Astrocyte (in vitro differentiated cells and primary cell): Measurements from ENCODE around the gene ERMARD. TPM values are rescaled to one million over a fixed set of nuclear protein-coding genes. Genes with fewer than 3 reads are reported as not detected.

Source experiments
- DNase-seq: peaks from one replicate; pipeline ENCODE4 v3.0.0-alpha.2; 2010; ENCODE audit warnings: low read depth
- FAIRE-seq: peaks from 2 replicates; lab custom pipeline; 2011; peaks lifted over from hg19 to GRCh38; lab: Jason Lieb, UNC
- H2AFZ ChIP-seq: 2 replicates; pipeline ENCODE4 v1.6.0; 2012; ENCODE audit warnings: low read depth, low read length, inconsistent platforms
- H3K27ac ChIP-seq: 2 replicates; pipeline ENCODE4 v1.5.1; 2011; ENCODE audit warnings: low read depth, low read length, inconsistent platforms
- H3K27me3 ChIP-seq: 2 replicates; pipeline ENCODE4 v1.6.0; 2011; ENCODE audit warnings: low read length, inconsistent platforms; ENCODE audit not compliant: insufficient read depth
- H3K36me3 ChIP-seq: 2 replicates; pipeline ENCODE4 v1.5.1; 2011; ENCODE audit warnings: low read length, inconsistent platforms; ENCODE audit not compliant: insufficient read depth
- H3K4me1 ChIP-seq: 2 replicates; pipeline ENCODE4 v1.5.1; 2011; ENCODE audit warnings: low read length, inconsistent platforms; ENCODE audit not compliant: insufficient read depth
- H3K4me2 ChIP-seq: 2 replicates; pipeline ENCODE4 v1.6.0; 2012; ENCODE audit warnings: low read length, inconsistent platforms
- H3K4me3 ChIP-seq: 2 replicates; pipeline ENCODE4 v1.5.1; 2011; ENCODE audit warnings: low read depth, mild to moderate bottlenecking, low read length, inconsistent platforms; ENCODE audit not compliant: insufficient read depth
- H3K79me2 ChIP-seq: 2 replicates; pipeline ENCODE4 v1.6.0; 2012; ENCODE audit warnings: mild to moderate bottlenecking, low read length, inconsistent platforms; ENCODE audit not compliant: insufficient read depth
- H3K9ac ChIP-seq: 2 replicates; pipeline ENCODE4 v1.6.0; 2012; ENCODE audit warnings: mild to moderate bottlenecking, low read length, inconsistent platforms
- H3K9me3 ChIP-seq: 2 replicates; pipeline ENCODE4 v1.5.1; 2012; ENCODE audit warnings: low read depth, mild to moderate bottlenecking, low read length, inconsistent platforms; ENCODE audit not compliant: insufficient read depth
- H4K20me1 ChIP-seq: 2 replicates; pipeline ENCODE4 v1.6.0; 2012; ENCODE audit warnings: low read length, inconsistent platforms; ENCODE audit not compliant: insufficient read depth
- H3K27ac Mint-ChIP-seq: one replicate; pipeline ENCODE4 v1.8.0; 2021; ENCODE audit warnings: mild to moderate bottlenecking, mixed read lengths; ENCODE audit not compliant: unreplicated experiment
- H3K27me3 Mint-ChIP-seq: one replicate; pipeline ENCODE4 v1.8.0; 2021; ENCODE audit warnings: low read depth, mixed read lengths; ENCODE audit not compliant: unreplicated experiment
- H3K36me3 Mint-ChIP-seq: one replicate; pipeline ENCODE4 v1.8.0; 2021; ENCODE audit warnings: low read depth, mixed read lengths; ENCODE audit not compliant: unreplicated experiment
- H3K4me1 Mint-ChIP-seq: one replicate; pipeline ENCODE4 v1.8.0; 2021; ENCODE audit warnings: low read depth, mixed read lengths; ENCODE audit not compliant: unreplicated experiment
- H3K4me3 Mint-ChIP-seq: one replicate; pipeline ENCODE4 v1.8.0; 2021; ENCODE audit warnings: mild to moderate bottlenecking, moderate library complexity, mixed read lengths; ENCODE audit not compliant: unreplicated experiment
- H3K9me3 Mint-ChIP-seq: one replicate; pipeline ENCODE4 v1.8.0; 2021; ENCODE audit warnings: mild to moderate bottlenecking, mixed read lengths; ENCODE audit not compliant: unreplicated experiment
- EZH2 ChIP-seq: IDR thresholded peaks from 2 replicates; pipeline ENCODE4 v1.6.1; 2012; ENCODE audit warnings: mild to moderate bottlenecking, low read length, inconsistent platforms; ENCODE audit not compliant: insufficient read depth
- total RNA-seq: library from RNA; stranded (reverse); gene quantifications from 2 replicates; pipeline ENCODE4 v1.2.1, GENCODE V29; 2021
- TF ChIP-seq, protein P1 (sequence below): IDR thresholded peaks from 2 replicates; pipeline ENCODE4 v1.5.1; 2011; ENCODE audit warnings: low read depth, mild to moderate bottlenecking, inconsistent platforms, low read length, moderate library complexity; ENCODE audit not compliant: insufficient read depth

ERMARD gene
- total RNA-seq, 1 donor from 2014 or later = 13.1 TPM

GRCh38 chr6:169719117-169719516, 32.3 kb upstream of the ERMARD start:
- peaks cover 7% of the 10 kb centered on the region for H3K36me3 ChIP-seq
- H3K27me3 Mint-ChIP-seq = no peaks in the 10 kb centered on the region
- H3K27ac Mint-ChIP-seq = no peak overlapping the region

GRCh38 chr6:169720207-169720855, 31.1 kb upstream of the ERMARD start:
- no peak for TF ChIP-seq EZH2
- TF ChIP-seq, protein P1, sequence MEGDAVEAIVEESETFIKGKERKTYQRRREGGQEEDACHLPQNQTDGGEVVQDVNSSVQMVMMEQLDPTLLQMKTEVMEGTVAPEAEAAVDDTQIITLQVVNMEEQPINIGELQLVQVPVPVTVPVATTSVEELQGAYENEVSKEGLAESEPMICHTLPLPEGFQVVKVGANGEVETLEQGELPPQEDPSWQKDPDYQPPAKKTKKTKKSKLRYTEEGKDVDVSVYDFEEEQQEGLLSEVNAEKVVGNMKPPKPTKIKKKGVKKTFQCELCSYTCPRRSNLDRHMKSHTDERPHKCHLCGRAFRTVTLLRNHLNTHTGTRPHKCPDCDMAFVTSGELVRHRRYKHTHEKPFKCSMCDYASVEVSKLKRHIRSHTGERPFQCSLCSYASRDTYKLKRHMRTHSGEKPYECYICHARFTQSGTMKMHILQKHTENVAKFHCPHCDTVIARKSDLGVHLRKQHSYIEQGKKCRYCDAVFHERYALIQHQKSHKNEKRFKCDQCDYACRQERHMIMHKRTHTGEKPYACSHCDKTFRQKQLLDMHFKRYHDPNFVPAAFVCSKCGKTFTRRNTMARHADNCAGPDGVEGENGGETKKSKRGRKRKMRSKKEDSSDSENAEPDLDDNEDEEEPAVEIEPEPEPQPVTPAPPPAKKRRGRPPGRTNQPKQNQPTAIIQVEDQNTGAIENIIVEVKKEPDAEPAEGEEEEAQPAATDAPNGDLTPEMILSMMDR = no peak
- Histone ChIP-seq H3K36me3 (no peaks in the 10 kb centered on the region), H2AFZ (no peak overlapping the region), H3K9me3 (no peaks in the 10 kb centered on the region), H3K4me3 (no peak overlapping the region), H3K27ac (no peak overlapping the region), H3K4me2 (no peak overlapping the region), H3K79me2 (peaks cover 39% of the 10 kb centered on the region), H3K27me3 (no peaks in the 10 kb centered on the region), H3K9ac (no peak overlapping the region), H3K4me1 (peaks cover 29% of the 10 kb centered on the region), H4K20me1 (peaks cover 28% of the 10 kb centered on the region)
- peaks cover 7% of the 10 kb centered on the region for H3K4me1 Mint-ChIP-seq
- H3K27me3 Mint-ChIP-seq = no peaks in the 10 kb centered on the region
- H3K4me3 Mint-ChIP-seq = no peak overlapping the region
- no peak overlapping the region for H3K27ac Mint-ChIP-seq
- H3K9me3 Mint-ChIP-seq = no peaks in the 10 kb centered on the region
- FAIRE-seq (no peak), DNase-seq (no peak)
- H3K36me3 Mint-ChIP-seq = peaks cover 3% of the 10 kb centered on the region

More at GRCh38 chr6:169719117-169719516, 32.3 kb upstream of the ERMARD start:
- FAIRE-seq (no peak), DNase-seq (peak; percentile 27)
- no peaks in the 10 kb centered on the region for H3K9me3 ChIP-seq
- peaks cover 22% of the 10 kb centered on the region for H3K4me1 ChIP-seq
- H3K27ac ChIP-seq = no peak overlapping the region
- H3K9ac ChIP-seq = no peak overlapping the region
- no peaks in the 10 kb centered on the region for H3K27me3 ChIP-seq
- Mint-ChIP-seq H3K36me3 (peaks cover 3% of the 10 kb centered on the region), H3K4me3 (no peak overlapping the region), H3K4me1 (peaks cover 8% of the 10 kb centered on the region), H3K9me3 (no peaks in the 10 kb centered on the region)
- peaks cover 39% of the 10 kb centered on the region for H3K79me2 ChIP-seq
- no peak overlapping the region for H2AFZ ChIP-seq
- no peak overlapping the region for H3K4me2 ChIP-seq
- no peak overlapping the region for H3K4me3 ChIP-seq
- peaks cover 28% of the 10 kb centered on the region for H4K20me1 ChIP-seq
- no peak for TF ChIP-seq EZH2
- TF ChIP-seq, protein P1 = no peak
